GM18498 (cell line): ENCODE data around the gene OASL.
"Not testable (repeated sequence)": the region's sequence is repeated elsewhere in the genome, so short reads cannot be mapped to it uniquely, and the experiment has no call there.

Experiments used
- ATAC-seq: cut with Tn5 transposase; IDR thresholded peaks from one replicate; pipeline ENCODE4 v1.9.1; 2021; ENCODE audit warnings: mild to moderate bottlenecking, moderate library complexity; ENCODE audit not compliant: unreplicated experiment

The OASL gene

GRCh38 chr12:121059031-121059898, 20.2 kb upstream of the OASL start:
- ATAC-seq, result peak; percentile 21

- ATAC-seq, result no peak
Observed at GRCh38 chr12:121057794-121058193, 18.7 kb upstream of the OASL start.

- ATAC-seq, result no peak
Observed at GRCh38 chr12:121053706-121054105, 14.7 kb upstream of the OASL start.

- ATAC-seq, result no peak
Observed at GRCh38 chr12:121050725-121051124, 11.7 kb upstream of the OASL start.

- no peak for ATAC-seq
Observed at GRCh38 chr12:121048442-121048841, 9.4 kb upstream of the OASL start.

- ATAC-seq, result not testable (repeated sequence)
Observed at GRCh38 chr12:121047400-121047799, 8.4 kb upstream of the OASL start.

GRCh38 chr12:121043067-121043466, 4.0 kb upstream of the OASL start:
- no peak for ATAC-seq

- no peak for ATAC-seq
Observed at GRCh38 chr12:121036810-121037326, 2.2 kb downstream of the OASL start.

- no peak for ATAC-seq
Observed at GRCh38 chr12:121034616-121035305, 4.3 kb downstream of the OASL start.

- ATAC-seq, result peak; percentile 47
Observed at GRCh38 chr12:121033625-121034349, 5.3 kb downstream of the OASL start.

- ATAC-seq, result no peak
Observed at GRCh38 chr12:121030576-121031212, 8.4 kb downstream of the OASL start.

GRCh38 chr12:121026274-121027045, 12.6 kb downstream of the OASL start:
- ATAC-seq, result no peak

- no peak for ATAC-seq
Observed at GRCh38 chr12:121025442-121026226, 13.4 kb downstream of the OASL start.

GRCh38 chr12:121023799-121024198, 15.2 kb downstream of the OASL start:
- no peak for ATAC-seq

- ATAC-seq, result no peak
Observed at GRCh38 chr12:121022713-121023112, 16.3 kb downstream of the OASL start.

- ATAC-seq, result no peak
Observed at GRCh38 chr12:121021754-121022153, 17.3 kb downstream of the OASL start.

- ATAC-seq, result no peak
Observed at GRCh38 chr12:121018860-121019617, 20.0 kb downstream of the OASL start.

- no peak for ATAC-seq
Observed at GRCh38 chr12:121017966-121018491, 21.0 kb downstream of the OASL start.
